ENCODE results near the gene PHF21B.

PHF21B gene

DNA sequence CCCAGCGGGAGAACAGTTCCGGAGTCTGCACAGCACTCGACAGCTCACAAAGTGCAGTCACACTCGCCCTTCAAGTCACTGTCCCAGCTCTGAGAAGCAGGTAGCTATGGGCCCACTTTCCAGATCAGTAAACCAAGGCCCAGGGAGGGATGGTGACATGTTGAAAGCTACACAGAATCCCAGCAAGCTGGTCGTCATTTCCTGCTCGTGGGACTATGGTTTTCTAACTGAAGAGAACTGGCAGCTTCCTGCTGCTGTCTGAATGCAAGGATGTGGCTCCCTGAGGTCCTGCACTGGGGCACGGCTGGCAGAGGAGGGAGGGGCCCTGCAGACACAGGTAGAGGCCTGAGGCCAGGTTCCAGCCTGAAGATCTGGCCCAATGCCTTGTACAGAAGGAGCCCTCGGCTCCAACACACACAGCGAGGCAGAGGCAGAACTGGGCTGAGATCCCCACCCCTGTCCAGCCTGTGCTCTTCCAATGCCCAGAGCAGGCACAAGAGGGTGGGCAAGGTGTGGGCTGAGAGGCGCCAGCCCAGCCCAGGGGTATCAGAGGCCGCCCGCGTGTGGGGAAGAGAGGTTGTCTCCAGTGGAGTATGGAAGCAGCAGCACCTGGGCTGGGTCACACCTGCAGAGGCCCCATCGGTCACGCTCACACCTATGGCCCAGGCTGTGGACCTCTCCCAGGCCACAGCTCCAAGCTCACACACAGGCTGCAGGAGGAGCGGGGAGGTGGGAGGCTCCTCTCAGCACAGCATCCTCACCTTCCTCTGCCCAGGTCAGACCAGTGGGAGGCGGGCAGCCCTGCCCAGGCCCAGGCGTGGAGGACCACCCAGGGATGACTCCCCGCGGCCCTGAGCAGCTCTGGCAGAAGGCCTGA, 119.2 kb downstream of the PHF21B start:
- no peak for DNase-seq

DNA sequence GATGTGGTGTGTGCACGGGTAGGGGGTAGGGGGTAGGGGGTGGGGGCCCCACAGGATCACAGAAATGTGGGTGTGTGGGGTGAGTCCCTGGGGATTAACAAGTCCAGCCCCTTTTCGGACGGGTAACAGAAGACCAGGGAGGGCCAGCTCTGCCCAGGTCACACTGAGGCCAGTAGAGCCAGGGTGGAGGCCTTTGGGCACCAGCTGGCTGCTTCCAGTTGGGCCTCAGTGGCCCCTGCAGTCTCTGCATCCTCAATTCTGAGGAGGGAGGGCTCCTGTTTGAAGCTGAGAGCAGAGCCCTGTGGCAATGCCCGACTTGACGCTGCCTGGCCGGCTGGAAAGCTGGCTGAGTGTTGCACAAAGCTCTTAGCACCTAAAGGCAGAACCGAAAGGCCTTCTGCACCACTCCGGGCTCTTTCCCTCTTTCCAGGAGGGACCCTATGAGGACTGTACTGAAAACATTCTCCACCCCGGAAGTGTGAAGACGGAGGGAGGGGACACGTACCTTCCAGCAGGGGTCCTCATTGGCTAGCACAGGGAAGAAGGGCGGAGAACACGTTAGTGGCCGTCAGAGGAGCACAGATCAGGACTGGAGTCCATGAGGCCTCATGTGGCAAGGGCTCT, 120.4 kb downstream of the PHF21B start:
- no peak for DNase-seq

GRCh38 chr22:44888491-44889254, 121.1 kb downstream of the PHF21B start:
- DNase-seq, result no peak

DNA sequence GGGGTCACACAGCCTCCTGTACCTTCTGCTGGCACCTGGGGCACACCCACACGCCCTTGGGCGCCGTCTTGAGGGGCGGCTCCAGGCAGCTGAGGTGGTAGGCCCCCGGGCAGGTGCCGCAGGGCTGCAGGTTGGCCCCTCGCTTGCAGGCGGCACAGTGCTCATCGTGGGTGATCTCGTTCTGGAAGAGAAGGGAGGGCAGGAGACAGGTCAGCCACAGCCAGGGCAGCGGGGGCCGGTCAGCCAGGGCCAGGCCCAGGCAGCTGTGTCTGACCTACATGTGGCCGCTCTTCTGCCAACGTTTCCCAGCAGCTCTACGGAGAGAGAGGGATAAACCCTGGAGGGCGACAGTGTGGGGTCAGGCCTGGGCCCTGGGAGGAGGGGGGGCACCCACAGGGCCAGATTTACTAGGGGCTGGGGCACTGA, 121.9 kb downstream of the PHF21B start:
- no peak for DNase-seq

- DNase-seq, result no peak
Measured at GRCh38 chr22:44885806-44886360, 123.9 kb downstream of the PHF21B start.

DNA sequence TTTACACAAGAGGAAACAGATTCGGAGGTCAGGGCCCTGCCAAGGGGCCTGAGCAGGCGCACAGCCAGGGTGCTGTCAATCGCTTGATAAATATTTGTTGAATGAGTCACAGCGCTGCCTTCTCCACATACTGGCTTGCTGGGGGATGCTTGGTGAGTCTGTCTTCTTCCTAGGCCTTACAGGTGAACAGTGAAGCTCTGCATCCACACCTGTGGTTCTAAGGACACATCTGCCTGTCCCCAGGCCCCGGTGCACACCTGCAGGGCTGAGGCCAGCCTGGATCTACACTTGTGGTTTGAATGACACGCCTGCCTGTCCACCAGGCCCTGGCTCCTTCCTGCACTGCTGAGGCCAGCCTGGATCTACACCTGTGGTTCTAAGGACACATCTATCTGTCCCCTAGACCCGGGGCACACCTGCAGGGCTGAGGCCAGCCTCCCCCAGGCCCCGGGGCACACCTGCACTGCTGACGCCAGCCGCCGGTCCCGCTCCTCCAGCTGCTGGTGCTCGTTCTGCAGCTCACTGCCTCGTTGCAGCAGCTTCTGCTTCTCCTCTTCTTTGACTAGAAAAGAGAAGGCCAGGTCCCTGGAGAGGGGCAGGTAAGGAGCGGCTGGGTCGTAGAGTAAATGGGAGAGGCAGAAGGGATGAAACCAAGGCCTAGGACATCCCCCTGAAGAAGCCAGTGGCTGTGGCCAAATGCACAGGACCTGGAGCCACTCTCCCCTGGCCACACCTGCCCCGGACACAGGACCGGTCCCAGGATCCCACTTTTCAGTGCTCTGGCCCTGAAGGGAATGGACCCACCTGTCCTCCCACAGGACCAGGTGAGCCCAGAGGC, 124.6 kb downstream of the PHF21B start:
- no peak for DNase-seq

GRCh38 chr22:44884562-44884961, 125.2 kb downstream of the PHF21B start:
- DNase-seq, result no peak

- DNase-seq, result no peak
Measured at GRCh38 chr22:44883011-44883421, 126.8 kb downstream of the PHF21B start.

GRCh38 chr22:44882226-44882905, 127.4 kb downstream of the PHF21B start:
- DNase-seq, result no peak

- DNase-seq, result no peak
Measured at GRCh38 chr22:44881624-44882023, 128.2 kb downstream of the PHF21B start.

DNA sequence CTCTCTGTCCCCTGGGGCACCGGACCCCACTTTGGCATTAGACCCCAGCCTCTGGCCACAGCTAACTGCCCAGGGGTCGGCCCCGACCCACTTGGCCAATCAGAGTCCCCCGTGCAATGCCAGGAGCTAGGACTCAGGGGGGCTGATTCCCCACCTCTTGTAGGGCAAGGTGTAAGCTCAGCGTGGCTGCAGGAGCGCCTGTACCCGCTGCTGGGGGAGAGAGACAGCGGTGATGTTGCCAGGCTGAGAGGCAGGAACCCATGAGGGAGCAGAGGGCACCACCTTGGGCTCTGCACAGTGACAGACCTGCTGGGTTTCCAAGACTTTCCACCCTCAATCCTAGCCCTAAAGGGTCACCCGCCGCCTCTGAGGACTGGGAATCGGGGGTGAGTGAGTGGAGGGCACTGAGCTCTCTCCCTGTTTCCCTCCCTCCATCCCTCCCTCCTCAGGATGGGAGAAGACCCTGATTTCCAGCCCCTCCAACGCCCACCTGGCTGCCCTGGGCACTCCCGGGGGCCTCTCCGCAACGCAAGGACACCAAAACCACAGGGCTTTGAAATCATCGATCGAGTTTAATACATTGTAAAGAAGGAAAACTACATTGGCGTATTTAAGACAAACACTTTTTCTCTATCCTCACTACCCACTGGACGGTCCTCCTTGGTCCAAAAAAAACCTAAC, 129.1 kb downstream of the PHF21B start:
- DNase-seq, result no peak

DNA sequence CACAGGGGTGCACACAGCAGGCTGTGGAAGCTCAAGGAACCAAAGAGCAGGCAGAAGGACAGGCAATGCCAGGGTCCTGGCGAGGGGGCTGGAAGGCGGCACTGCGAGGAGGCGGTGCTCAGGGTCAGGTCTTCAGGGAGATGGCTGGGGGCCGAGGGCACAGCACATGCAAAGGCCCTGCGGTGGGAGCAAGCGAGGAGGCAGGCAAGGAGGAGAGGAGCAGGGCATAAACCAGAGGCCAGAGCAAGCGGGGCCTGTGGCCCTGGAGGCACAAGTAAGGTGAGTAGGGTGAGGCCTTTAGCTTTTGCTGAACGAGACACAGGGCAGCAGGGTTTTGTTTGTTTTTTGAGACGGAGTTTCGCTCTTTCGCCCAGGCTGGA, 130.5 kb downstream of the PHF21B start:
- DNase-seq, result no peak

DNA sequence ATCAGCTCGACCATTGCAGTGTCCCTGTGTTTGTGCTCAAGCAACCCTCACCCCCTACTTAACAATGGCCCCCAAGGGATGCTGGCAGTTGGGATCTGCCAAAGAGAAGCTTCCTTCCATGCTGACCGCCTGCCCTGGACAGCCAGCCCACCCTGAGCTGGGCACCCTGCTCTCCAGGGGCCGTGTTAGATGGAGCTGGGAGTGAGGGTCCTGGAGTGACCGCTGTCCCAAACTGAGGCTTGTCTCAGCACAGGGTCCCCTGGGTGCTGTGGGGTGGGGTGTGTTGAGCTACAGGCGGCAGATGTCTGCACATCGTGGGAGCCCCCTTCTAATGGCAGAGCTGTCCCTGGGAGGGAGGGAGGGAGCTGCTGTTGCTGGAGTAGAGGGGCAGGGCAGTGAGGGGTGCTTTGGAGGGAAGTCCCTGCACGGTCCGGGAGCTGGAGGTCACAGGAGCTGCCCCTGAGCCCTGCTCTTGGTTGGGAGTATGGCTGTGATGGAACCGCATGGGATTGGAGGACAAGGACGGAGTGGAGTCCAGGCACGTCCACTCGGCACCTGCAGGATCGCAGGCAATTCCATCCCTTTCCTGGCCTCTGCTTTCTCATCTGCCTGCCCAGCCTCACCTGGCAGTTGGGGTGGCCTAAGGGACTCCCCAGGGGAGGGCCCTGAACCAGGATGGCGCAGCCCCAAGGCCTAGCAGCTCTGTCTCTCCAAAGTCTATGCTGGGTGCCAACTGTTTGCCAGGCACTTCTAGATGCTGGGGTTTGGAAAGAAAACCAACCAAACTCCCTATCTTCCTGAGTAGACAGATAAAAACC, 131.1 kb downstream of the PHF21B start:
- no peak for DNase-seq

- DNase-seq, result no peak
Measured at GRCh38 chr22:44876921-44877320, 132.9 kb downstream of the PHF21B start.

DNA sequence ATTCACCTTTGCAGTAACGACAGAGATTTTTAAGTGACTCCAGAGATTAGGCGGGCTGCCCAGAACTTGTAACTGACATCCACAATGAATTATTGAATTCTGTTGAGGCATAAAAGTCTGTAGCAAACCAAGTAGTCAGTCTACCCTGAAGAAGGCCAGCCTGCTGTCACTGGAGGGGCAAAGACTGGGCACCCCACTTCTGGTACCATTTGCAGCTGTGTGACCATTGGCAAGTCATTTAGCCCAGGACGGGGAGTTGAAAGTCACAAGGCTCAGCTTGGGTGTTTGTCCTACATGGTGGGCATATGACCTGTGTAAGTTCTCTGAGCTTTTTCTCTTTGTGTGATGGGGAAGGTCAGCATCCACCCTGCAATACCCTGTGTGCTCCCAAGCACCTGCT, 138.0 kb downstream of the PHF21B start:
- no peak for DNase-seq

GRCh38 chr22:44870021-44870420, 139.8 kb downstream of the PHF21B start:
- no peak for DNase-seq

GRCh38 chr22:44869196-44869595, 140.6 kb downstream of the PHF21B start:
- no peak for DNase-seq

GRCh38 chr22:44865193-44866057, 144.4 kb downstream of the PHF21B start:
- DNase-seq, result no peak

Measured in NCI-H1105 (cell line).